Large intestine (tissue), 12 donors: ENCODE results near the gene COL4A4. TPM values are rescaled to one million over a fixed set of nuclear protein-coding genes. Genes with fewer than 3 reads are reported as not detected.

ENCODE experiments used
- DNase-seq, 2 donors: peaks; one replicate each; pipeline versions ENCODE4 v3.0.0 to v3.0.0-alpha.2; 2013
- H3K27ac ChIP-seq: one replicate; pipeline ENCODE4 v1.5.1; 2013; ENCODE audit warnings: low read length
- H3K27me3 ChIP-seq: 2 replicates; pipeline ENCODE4 v1.6.1; 2013; ENCODE audit warnings: low read length; ENCODE audit not compliant: control insufficient read depth, insufficient read depth
- H3K36me3 ChIP-seq: 2 replicates; pipeline ENCODE4 v1.6.1; 2013; ENCODE audit warnings: low read length; ENCODE audit not compliant: control insufficient read depth, insufficient read depth
- H3K4me1 ChIP-seq: one replicate; pipeline ENCODE4 v1.6.1; 2013; ENCODE audit warnings: low read length; ENCODE audit not compliant: control insufficient read depth, insufficient read depth
- H3K4me3 ChIP-seq: one replicate; pipeline ENCODE4 v1.5.1; 2013; ENCODE audit warnings: low read length
- H3K9me3 ChIP-seq: one replicate; pipeline ENCODE4 v1.6.1; 2013; ENCODE audit warnings: mild to moderate bottlenecking, low read depth, low read length, moderate library complexity; ENCODE audit not compliant: control insufficient read depth
- WGBS: methylation state at CpG from one replicate; pipeline ENCODE4 v1.1.5; 2013; ENCODE audit warnings: low lambda C conversion rate; ENCODE audit not compliant: insufficient coverage; 5-methylcytosine and 5-hydroxymethylcytosine counted together
- long read RNA-seq, 11 donors: transcript quantifications; one replicate each; lab custom pipeline, GENCODE V29; 2026
- polyA plus RNA-seq: library from polyadenylated mRNA; unstranded; fragments of 120-200 nt; gene quantifications from one replicate; pipeline ENCODE4 v1.2.1, GENCODE V29; 2013

COL4A4 gene
- 0.22 TPM for polyA plus RNA-seq
- long read RNA-seq, donor 1, result 0 reads
- long read RNA-seq, donor 2, result 0 reads
- long read RNA-seq, donor 3, result 0 reads
- long read RNA-seq, donor 4, result 0 reads
- long read RNA-seq, donor 5, result 0 reads
- long read RNA-seq, donor 6, result 0 reads
- long read RNA-seq, donor 7, result 0 reads
- long read RNA-seq, donor 8, result 0 reads
- long read RNA-seq, donor 9, result 0 reads
- long read RNA-seq, donor 10, result 0 reads
- long read RNA-seq, donor 11, result 0 reads

GRCh38 chr2:227163998-227164762 is at the start of gene COL4A4, which contains the start of gene COL4A3:
Gene COL4A4, minus strand, starts transcription at chr2:227164205. Its CDS starts 16,722 bp downstream, at chr2:227147483.
Gene COL4A3, plus strand, starts transcription at chr2:227164624. Its CDS starts 103 bp downstream, at chr2:227164727.
- peak in 1 of 2 donors; percentile 32 for DNase-seq
- Histone ChIP-seq H3K36me3 (no peaks in the 10 kb centered on the region), H3K9me3 (peaks cover 4% of the 10 kb centered on the region), H3K4me1 (peaks cover 6% of the 10 kb centered on the region), H3K27me3 (peaks cover 62% of the 10 kb centered on the region), H3K4me3 (peak within 1 kb of the TSS; percentile 23), H3K27ac (no peak within 1 kb of the TSS)
- WGBS, result no CpG with 5 or more reads among the region's 77 CpGs

GRCh38 chr2:227207573-227207972 is 43.6 kb upstream of the COL4A4 start:
- no peaks in the 10 kb centered on the region for H3K9me3 ChIP-seq
- no peak overlapping the region for H3K27ac ChIP-seq
- WGBS, result no CpG with 5 or more reads among the region's 2 CpGs
- no peaks in the 10 kb centered on the region for H3K36me3 ChIP-seq
- H3K4me1 ChIP-seq, result no peaks in the 10 kb centered on the region
- no peaks in the 10 kb centered on the region for H3K27me3 ChIP-seq
- no peak overlapping the region for H3K4me3 ChIP-seq
- no peak for DNase-seq

GRCh38 chr2:227206406-227206805 is 42.4 kb upstream of the COL4A4 start:
- H3K9me3 ChIP-seq, result no peaks in the 10 kb centered on the region
- no peak overlapping the region for H3K4me3 ChIP-seq
- no peak for DNase-seq
- H3K36me3 ChIP-seq, result no peaks in the 10 kb centered on the region
- no peaks in the 10 kb centered on the region for H3K4me1 ChIP-seq
- 84% methylated on average over 5 of the region's 9 CpGs for whole genome bisulfite sequencing
- H3K27ac ChIP-seq, result no peak overlapping the region
- H3K27me3 ChIP-seq, result no peaks in the 10 kb centered on the region

GRCh38 chr2:227205701-227206100 is 41.7 kb upstream of the COL4A4 start:
- H3K4me1 ChIP-seq, result no peaks in the 10 kb centered on the region
- H3K36me3 ChIP-seq, result no peaks in the 10 kb centered on the region
- DNase-seq, result no peak
- no CpG with 5 or more reads among the region's 4 CpGs for WGBS
- no peaks in the 10 kb centered on the region for H3K27me3 ChIP-seq
- no peaks in the 10 kb centered on the region for H3K9me3 ChIP-seq
- no peak overlapping the region for H3K4me3 ChIP-seq
- H3K27ac ChIP-seq, result no peak overlapping the region

GRCh38 chr2:227204452-227204851 is 40.4 kb upstream of the COL4A4 start:
- DNase-seq, result no peak
- no CpG with 5 or more reads among the region's 4 CpGs for WGBS
- H3K4me1 ChIP-seq, result no peaks in the 10 kb centered on the region
- no peaks in the 10 kb centered on the region for H3K27me3 ChIP-seq
- H3K4me3 ChIP-seq, result no peak overlapping the region
- no peak overlapping the region for H3K27ac ChIP-seq
- H3K36me3 ChIP-seq, result no peaks in the 10 kb centered on the region
- H3K9me3 ChIP-seq, result no peaks in the 10 kb centered on the region

GRCh38 chr2:227201771-227202170 is 37.8 kb upstream of the COL4A4 start:
- Histone ChIP-seq H3K4me3 (no peak overlapping the region), H3K27me3 (no peaks in the 10 kb centered on the region), H3K36me3 (no peaks in the 10 kb centered on the region), H3K9me3 (no peaks in the 10 kb centered on the region), H3K4me1 (no peaks in the 10 kb centered on the region), H3K27ac (no peak overlapping the region)
- no peak for DNase-seq
- 100% methylated on average over 1 of the region's 2 CpGs for WGBS

- no peaks in the 10 kb centered on the region for H3K4me1 ChIP-seq
- H3K9me3 ChIP-seq, result no peaks in the 10 kb centered on the region
- H3K27me3 ChIP-seq, result no peaks in the 10 kb centered on the region
- H3K27ac ChIP-seq, result no peak overlapping the region
- DNase-seq, result no peak
- 83% methylated on average over 2 of the region's 3 CpGs for WGBS
- H3K4me3 ChIP-seq, result no peak overlapping the region
- H3K36me3 ChIP-seq, result no peaks in the 10 kb centered on the region
Observed at GRCh38 chr2:227198866-227199265, 34.9 kb upstream of the COL4A4 start.

GRCh38 chr2:227194219-227194618 is 30.2 kb upstream of the COL4A4 start:
- Histone ChIP-seq H3K4me1 (no peaks in the 10 kb centered on the region), H3K36me3 (no peaks in the 10 kb centered on the region)
- WGBS, result no CpG with 5 or more reads among the region's 2 CpGs

GRCh38 chr2:227192491-227192890 is 28.5 kb upstream of the COL4A4 start:
- H3K4me3 ChIP-seq, result no peak overlapping the region
- H3K4me1 ChIP-seq, result no peaks in the 10 kb centered on the region
- no peak overlapping the region for H3K27ac ChIP-seq
- H3K27me3 ChIP-seq, result peaks cover 4% of the 10 kb centered on the region
- no peaks in the 10 kb centered on the region for H3K36me3 ChIP-seq
- no peak for DNase-seq
- WGBS, result no CpG with 5 or more reads among the region's 3 CpGs
- H3K9me3 ChIP-seq, result no peaks in the 10 kb centered on the region

More at GRCh38 chr2:227194219-227194618, 30.2 kb upstream of the COL4A4 start:
- Histone ChIP-seq H3K4me3 (no peak overlapping the region), H3K27ac (no peak overlapping the region), H3K27me3 (no peaks in the 10 kb centered on the region), H3K9me3 (no peaks in the 10 kb centered on the region)
- DNase-seq, result no peak

- Histone ChIP-seq H3K4me3 (no peak overlapping the region), H3K9me3 (no peaks in the 10 kb centered on the region), H3K27ac (no peak overlapping the region), H3K27me3 (peaks cover 4% of the 10 kb centered on the region), H3K4me1 (no peaks in the 10 kb centered on the region), H3K36me3 (no peaks in the 10 kb centered on the region)
- WGBS, result 57% methylated on average over 1 of the region's 3 CpGs
- no peak for DNase-seq
Observed at GRCh38 chr2:227191367-227191766, 27.4 kb upstream of the COL4A4 start.
